Cardiac septum (tissue), 1 donor: ENCODE data around the gene NECAB2. TPM values are rescaled to one million over a fixed set of nuclear protein-coding genes. Genes with fewer than 3 reads are reported as not detected.

Experiments used
- DNase-seq: peaks from one replicate; pipeline ENCODE4 v3.0.0-alpha.2; 2020; ENCODE audit warnings: low spot score
- intact Hi-C: fragments of 100-400 bp; cut with DNase I; formaldehyde crosslinking; loops from one replicate; pipeline ENCODE4 v1.14.0; 2022
- total RNA-seq: library from RNA; stranded (reverse); fragmentation: NEBNext Ultra II Directional; extraction: Animal tissue kit (Norgen Biotek cat#: 25700); gene quantifications from one replicate; pipeline ENCODE4 v1.2.1, GENCODE V29; 2021
- donor health status: DM: no; HTN: no; CAD: no.

NECAB2 gene
- total RNA-seq, 1 donor from 2014 or later, result 2.5 TPM

GRCh38 chr16:84048270-84048669 lies 80.2 kb downstream of the NECAB2 start:
- intact Hi-C loops, result no loop called here
- DNase-seq, result no peak

- intact Hi-C loops, result no loop called here
- peak; percentile 53 for DNase-seq
These were observed 80.8 kb downstream of the NECAB2 start for GRCh38 chr16:84048871-84049270.

GRCh38 chr16:84049403-84050060 lies 81.5 kb downstream of the NECAB2 start:
- peak; percentile 54 for DNase-seq
- intact Hi-C loops, result no loop called here

GRCh38 chr16:84050316-84050715 lies 82.3 kb downstream of the NECAB2 start:
- DNase-seq, result peak; percentile 43
- intact Hi-C loops, result no loop called here

GRCh38 chr16:84052071-84052622 lies 84.1 kb downstream of the NECAB2 start:
- intact Hi-C loops, result no loop called here
- peak; percentile 78 for DNase-seq

Other genes with a start within 250 kb of the NECAB2 start
- 126 TPM for gene HSBP1, start 160.3 kb upstream of the NECAB2 start, total RNA-seq
- gene MLYCD, start 69.1 kb upstream of the NECAB2 start, total RNA-seq, result 20.1 TPM
- gene OSGIN1, start 15.0 kb upstream of the NECAB2 start, total RNA-seq, result 12.6 TPM
- gene SLC38A8, start 74.6 kb downstream of the NECAB2 start, total RNA-seq, result not detected
- 53.2 TPM for gene MBTPS1, start 148.7 kb downstream of the NECAB2 start, total RNA-seq
- 17.4 TPM for gene HSDL1, start 176.9 kb downstream of the NECAB2 start, total RNA-seq
- gene DNAAF1, start 177.1 kb downstream of the NECAB2 start, total RNA-seq, result not detected
- 20.9 TPM for gene TAF1C, start 218.8 kb downstream of the NECAB2 start, total RNA-seq
- 0.24 TPM for gene ADAD2, start 222.9 kb downstream of the NECAB2 start, total RNA-seq